ENCODE data around the gene NRIP1. TPM values are rescaled to one million over a fixed set of nuclear protein-coding genes. Genes with fewer than 3 reads are reported as not detected.
"Not testable (repeated sequence)": the region's sequence is repeated elsewhere in the genome, so short reads cannot be mapped to it uniquely, and the experiment has no call there.

NRIP1 gene
- total RNA-seq, 1 donor from 2014 or later = 11.6 TPM

DNA sequence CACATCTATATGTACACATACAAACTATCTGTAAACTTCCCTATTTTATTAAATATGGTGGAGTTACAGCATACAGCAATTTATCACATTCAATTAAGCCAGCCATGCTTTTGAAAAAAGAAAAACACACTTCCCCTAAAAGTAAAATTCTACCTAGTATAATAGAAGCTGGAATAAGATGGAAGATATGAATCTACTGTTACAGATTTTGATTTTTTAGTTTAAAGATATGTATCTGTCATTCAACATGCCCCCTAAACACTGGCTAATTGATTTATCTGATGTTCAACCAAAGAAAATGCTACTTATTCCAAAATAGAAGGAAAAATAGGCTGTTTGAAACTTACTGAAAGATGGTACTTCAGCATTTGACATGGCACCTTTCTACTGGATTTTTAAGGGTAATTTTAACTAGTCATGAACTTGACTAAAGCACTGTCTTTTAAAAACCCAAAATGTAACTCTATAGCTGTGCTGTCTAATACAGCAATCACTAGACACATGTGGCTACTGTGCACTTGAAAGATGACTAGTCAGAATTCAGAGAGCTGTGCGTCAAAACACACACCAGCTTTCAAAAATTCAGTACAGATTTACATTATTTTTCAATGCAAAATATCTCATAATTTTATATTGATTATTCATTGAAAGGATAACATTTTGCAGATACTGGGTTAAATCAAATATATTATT is 25.0 kb downstream of the NRIP1 start:
- intact Hi-C loops (cut with micrococcal nuclease) = no loop called here

GRCh38 chr21:15037900-15038293 is 26.9 kb downstream of the NRIP1 start:
- intact Hi-C loops (cut with micrococcal nuclease) = no loop called here

GRCh38 chr21:15037095-15037899 is 27.5 kb downstream of the NRIP1 start:
- intact Hi-C loops (cut with micrococcal nuclease) = no loop called here

GRCh38 chr21:15036189-15036588 is 28.6 kb downstream of the NRIP1 start:
- intact Hi-C loops (cut with micrococcal nuclease) = no loop called here

GRCh38 chr21:15034126-15034853 is 30.5 kb downstream of the NRIP1 start:
- intact Hi-C loops (cut with micrococcal nuclease) = no loop called here

DNA sequence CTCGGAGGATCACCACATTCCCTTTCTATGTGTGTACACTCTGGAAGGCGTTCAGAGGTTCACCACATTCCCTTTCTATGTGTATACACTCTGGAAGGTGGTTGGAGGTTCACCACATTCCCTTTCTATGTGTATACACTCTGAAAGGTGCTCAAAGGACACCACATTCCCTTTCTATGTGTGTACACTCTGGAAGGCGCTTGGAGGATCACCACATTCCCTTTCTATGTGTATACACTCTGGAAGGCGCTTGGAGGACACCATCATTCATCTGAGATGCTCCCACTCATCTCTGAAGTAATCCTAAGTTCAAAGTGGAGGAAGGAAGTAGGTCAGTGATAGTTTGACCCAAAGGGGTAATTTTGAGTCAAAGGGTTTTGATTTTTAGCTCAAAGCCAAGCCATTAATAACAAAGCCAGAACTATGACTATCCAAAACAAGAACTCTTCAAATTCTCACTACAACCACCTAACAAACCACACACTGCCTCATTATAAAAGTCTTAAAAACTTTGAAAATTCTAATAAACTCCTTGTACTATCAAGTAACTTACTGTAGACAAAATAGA is 32.9 kb downstream of the NRIP1 start:
- intact Hi-C loops (cut with micrococcal nuclease) = no loop called here

DNA sequence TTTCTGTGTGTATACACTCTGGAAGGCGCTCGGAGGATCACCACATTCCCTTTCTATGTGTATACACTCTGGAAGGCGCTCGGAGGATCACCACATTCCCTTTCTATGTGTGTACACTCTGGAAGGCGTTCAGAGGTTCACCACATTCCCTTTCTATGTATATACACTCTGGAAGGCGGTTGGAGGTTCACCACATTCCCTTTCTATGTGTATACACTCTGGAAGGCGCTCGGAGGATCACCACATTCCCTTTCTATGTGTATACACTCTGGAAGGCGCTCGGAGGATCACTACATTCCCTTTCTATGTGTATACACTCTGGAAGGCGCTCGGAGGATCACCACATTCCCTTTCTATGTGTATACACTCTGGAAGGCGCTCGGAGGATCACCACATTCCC is 33.4 kb downstream of the NRIP1 start:
- intact Hi-C loops (cut with micrococcal nuclease) = not testable (repeated sequence)

DNA sequence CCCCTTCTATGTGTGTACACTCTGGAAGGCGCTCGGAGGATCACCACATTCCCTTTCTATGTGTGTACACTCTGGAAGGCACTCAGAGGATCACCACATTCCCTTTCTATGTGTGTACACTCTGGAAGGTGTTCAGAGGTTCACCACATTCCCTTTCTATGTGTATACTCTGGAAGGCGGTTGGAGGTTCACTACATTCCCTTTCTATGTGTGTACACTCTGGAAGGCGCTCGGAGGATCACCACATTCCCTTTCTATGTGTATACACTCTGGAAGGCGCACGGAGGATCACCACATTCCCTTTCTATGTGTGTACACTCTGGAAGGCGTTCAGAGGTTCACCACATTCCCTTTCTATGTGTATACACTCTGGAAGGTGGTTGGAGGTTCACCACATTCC is 33.9 kb downstream of the NRIP1 start:
- intact Hi-C loops (cut with micrococcal nuclease) = not testable (repeated sequence)

GRCh38 chr21:15029077-15029476 is 35.7 kb downstream of the NRIP1 start:
- intact Hi-C loops (cut with micrococcal nuclease) = no loop called here

- intact Hi-C loops (cut with micrococcal nuclease) = no loop called here
These were observed 36.6 kb downstream of the NRIP1 start for GRCh38 chr21:15028186-15028585.

GRCh38 chr21:15027056-15027455 is 37.7 kb downstream of the NRIP1 start:
- intact Hi-C loops (cut with micrococcal nuclease) = no loop called here

DNA sequence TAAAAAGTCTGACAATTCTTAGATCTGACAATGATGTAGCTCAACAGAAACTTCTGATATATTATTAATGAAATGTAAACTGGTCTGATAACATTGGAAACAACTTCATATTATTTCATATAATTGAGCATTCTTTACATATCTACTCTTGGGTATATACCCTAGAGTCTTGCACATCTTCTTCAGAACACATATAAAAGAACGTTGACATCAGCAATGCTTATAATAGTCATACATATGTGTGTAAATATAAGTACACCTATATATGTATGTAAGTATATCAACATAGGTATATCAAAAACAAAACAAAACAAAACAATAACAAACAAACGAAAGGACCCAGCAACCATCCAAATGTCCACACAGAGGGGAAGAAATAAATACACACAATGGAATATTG is 38.4 kb downstream of the NRIP1 start:
- intact Hi-C loops (cut with micrococcal nuclease) = no loop called here

GRCh38 chr21:15023776-15024175 is 41.0 kb downstream of the NRIP1 start:
- intact Hi-C loops (cut with micrococcal nuclease) = no loop called here

DNA sequence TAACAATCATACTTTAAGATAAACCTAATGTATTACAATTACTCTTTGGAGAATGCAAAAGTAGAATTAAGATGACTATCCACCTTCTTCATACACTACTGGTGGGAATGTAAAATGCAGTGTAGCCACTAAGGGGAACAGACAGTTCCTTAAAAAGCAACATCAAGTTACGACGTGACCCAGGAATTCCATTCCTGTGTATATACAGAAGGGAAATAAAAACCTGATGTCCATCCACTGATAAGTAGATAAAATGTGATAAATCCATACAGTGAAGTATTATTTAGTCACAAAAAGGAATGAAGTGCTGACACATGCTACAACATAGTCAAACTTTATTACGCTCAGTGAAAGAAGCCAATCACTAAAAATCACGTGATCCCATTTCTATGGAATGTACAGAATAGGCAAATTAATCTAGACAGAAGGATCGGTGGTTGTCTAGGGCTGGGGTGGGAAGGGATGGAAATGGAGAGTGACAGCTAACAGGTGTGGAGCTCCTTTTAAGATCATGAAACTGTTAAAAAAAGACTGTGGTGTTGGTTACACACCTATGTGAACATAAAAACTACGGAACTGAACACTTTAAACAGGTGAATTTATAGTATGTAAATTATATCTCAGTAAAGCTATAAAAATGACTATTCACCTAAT is 42.1 kb downstream of the NRIP1 start:
- intact Hi-C loops (cut with micrococcal nuclease) = no loop called here

GRCh38 chr21:15020797-15021196 is 44.0 kb downstream of the NRIP1 start:
- intact Hi-C loops (cut with micrococcal nuclease) = no loop called here

GRCh38 chr21:15018382-15018781 is 46.4 kb downstream of the NRIP1 start:
- intact Hi-C loops (cut with micrococcal nuclease) = no loop called here

DNA sequence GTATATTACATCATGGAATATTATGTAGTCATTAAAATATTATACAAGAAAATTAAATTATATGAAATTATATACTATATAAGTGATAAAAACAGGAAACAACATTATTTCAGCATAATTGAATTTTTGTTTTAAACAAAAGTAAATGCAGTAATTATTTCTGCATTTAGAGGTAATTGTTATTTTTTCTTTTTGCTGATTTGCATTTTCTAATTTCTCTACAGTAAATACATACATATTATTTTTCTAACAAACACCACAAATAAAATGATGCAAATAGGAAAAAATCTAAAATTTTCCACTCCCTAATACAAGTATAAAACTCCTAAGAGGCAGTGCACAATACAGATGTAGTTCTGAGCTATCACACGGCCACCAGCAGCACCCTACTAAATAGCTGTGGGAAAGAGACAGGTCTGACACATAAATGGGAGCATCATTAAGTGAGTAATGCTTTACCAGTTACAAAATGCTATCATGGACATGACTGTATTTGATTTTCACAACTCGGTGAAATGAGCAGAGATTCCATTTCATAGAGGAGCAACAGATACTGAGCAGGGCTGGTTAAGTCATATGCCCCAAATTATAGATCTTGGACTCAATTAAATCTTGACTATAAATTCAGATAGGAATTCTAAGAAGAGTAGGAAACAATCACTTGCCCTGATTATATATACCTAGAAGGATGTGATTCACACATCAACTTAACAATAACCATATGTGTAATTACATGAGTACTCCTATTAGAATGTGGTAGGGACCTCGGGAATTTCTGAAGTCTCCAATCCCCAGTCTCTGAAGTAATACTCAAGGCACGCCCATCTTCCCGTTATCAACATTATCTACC is 49.0 kb downstream of the NRIP1 start:
- intact Hi-C loops (cut with micrococcal nuclease) = no loop called here

DNA sequence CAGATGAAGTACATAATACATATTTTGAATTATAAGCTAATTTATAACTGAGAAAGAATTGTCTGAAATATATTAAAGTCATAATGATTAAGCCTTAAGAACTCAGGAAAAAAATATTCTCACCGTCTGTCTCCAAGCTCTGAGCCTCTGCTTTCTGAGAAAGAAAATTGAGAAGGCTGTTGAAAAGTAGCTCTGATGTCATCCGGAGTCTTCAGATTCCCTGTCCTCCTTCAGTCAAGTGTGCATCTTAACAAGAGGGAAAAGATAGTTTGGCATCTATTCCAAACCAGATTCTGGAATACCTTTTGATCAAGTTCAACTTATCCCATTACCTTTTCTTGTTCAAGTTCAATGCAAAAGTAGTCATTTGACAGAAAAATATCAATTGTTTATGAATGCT is 50.6 kb downstream of the NRIP1 start:
- intact Hi-C loops (cut with micrococcal nuclease) = no loop called here

GRCh38 chr21:15011967-15012366 is 52.8 kb downstream of the NRIP1 start:
- intact Hi-C loops (cut with micrococcal nuclease) = no loop called here

DNA sequence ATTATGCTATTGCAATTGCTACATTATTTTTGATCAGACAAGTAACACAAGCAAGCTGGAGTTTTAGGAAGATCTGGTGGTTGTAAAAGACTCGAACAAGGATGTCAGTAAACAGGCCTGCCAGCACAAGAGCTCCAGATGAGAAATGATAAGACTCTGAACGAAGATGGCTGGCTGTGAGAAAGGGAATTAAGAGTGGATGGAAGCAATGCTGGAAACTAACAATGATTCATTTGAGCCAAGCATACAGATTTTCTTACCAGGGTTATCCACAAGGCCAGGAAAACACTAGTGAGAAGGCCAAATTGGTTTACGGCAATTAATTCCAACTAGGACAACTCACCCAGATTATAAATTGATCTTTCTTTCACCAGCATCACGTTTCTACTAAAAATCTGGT is 54.2 kb downstream of the NRIP1 start:
- intact Hi-C loops (cut with micrococcal nuclease) = no loop called here

All from T-helper 1 cell treated with Interleukin-12 subunit alpha and Interleukin-12 subunit beta and Interleukin-4 antibody, amounts not matched to agents 30 ng/mL and 1 ng/mL, for 36 hours (primary cell).